GM23338 (cell line): Measurements from ENCODE around the gene GRK5. TPM values are rescaled to one million over a fixed set of nuclear protein-coding genes. Genes with fewer than 3 reads are reported as not detected.

Experiments used
- ATAC-seq: fragments of 200-7000 bp; cut with Tn5 transposase; 3 replicates; pipeline ENCODE4 v1.9.1; 2020
- DNase-seq: peaks from one replicate; pipeline ENCODE4 v3.0.0-alpha.2; 2015; ENCODE audit warnings: low spot score
- H2AFZ ChIP-seq: fragments of 200-600 bp; sonication (generic); 2 replicates; pipeline ENCODE4 v1.8.0; 2016; ENCODE audit warnings: antibody characterized with exemption, mild to moderate bottlenecking, moderate library complexity
- H3F3A ChIP-seq: fragments of 200-600 bp; sonication (generic); replicated peaks from 2 replicates; pipeline ENCODE4 v1.8.0; 2017; ENCODE audit warnings: antibody characterized with exemption, mixed run types, low read depth
- H3K27ac ChIP-seq: fragments of 200-600 bp; sonication (generic); 2 replicates; pipeline ENCODE4 v1.6.1; 2016; ENCODE audit warnings: low read depth
- H3K27me3 ChIP-seq: fragments of 200-600 bp; sonication (generic); 2 replicates; pipeline ENCODE4 v1.8.0; 2016; ENCODE audit warnings: mild to moderate bottlenecking, mixed run types, moderate library complexity; ENCODE audit not compliant: insufficient read depth
- H3K36me3 ChIP-seq: fragments of 200-600 bp; sonication (generic); 2 replicates; pipeline ENCODE4 v1.8.0; 2016; ENCODE audit warnings: mild to moderate bottlenecking; ENCODE audit not compliant: insufficient read depth
- H3K4me1 ChIP-seq: fragments of 200-600 bp; sonication (generic); 2 replicates; pipeline ENCODE4 v1.8.0; 2016; ENCODE audit warnings: mild to moderate bottlenecking, moderate library complexity; ENCODE audit not compliant: insufficient read depth
- H3K4me2 ChIP-seq: fragments of 200-600 bp; sonication (generic); 2 replicates; pipeline ENCODE4 v1.7.1; 2017; ENCODE audit warnings: mixed run types
- H3K4me3 ChIP-seq: fragments of 200-600 bp; sonication (generic); 2 replicates; pipeline ENCODE4 v1.6.1; 2016; ENCODE audit warnings: mixed run types
- H3K79me2 ChIP-seq: fragments of 200-600 bp; sonication (generic); replicated peaks from 2 replicates; pipeline ENCODE4 v1.8.0; 2017; ENCODE audit warnings: mild to moderate bottlenecking; ENCODE audit not compliant: insufficient read depth
- H3K9me2 ChIP-seq: fragments of 200-600 bp; sonication (generic); 2 replicates; pipeline ENCODE4 v1.8.0; 2017; ENCODE audit not compliant: insufficient read depth
- H4K20me1 ChIP-seq: fragments of 200-600 bp; sonication (generic); replicated peaks from 2 replicates; pipeline ENCODE4 v1.8.0; 2017; ENCODE audit warnings: mild to moderate bottlenecking; ENCODE audit not compliant: insufficient read depth
- H3K27ac Mint-ChIP-seq: 2 replicates; pipeline ENCODE4 v1.8.0; 2020; ENCODE audit warnings: inconsistent platforms, mild to moderate bottlenecking, moderate library complexity, mixed read lengths
- H3K27me3 Mint-ChIP-seq: 3 replicates; pipeline ENCODE4 v1.8.0; 2022; ENCODE audit warnings: low read depth, mild to moderate bottlenecking, moderate library complexity, mixed read lengths, inconsistent platforms; ENCODE audit not compliant: insufficient read depth, poor library complexity
- H3K36me3 Mint-ChIP-seq: 3 replicates; pipeline ENCODE4 v1.8.0; 2021; ENCODE audit warnings: low read depth, mild to moderate bottlenecking, inconsistent platforms, moderate library complexity, mixed read lengths
- H3K4me1 Mint-ChIP-seq: 3 replicates; pipeline ENCODE4 v1.8.0; 2020; ENCODE audit warnings: mild to moderate bottlenecking, inconsistent platforms, mixed read lengths
- H3K4me3 Mint-ChIP-seq: 3 replicates; pipeline ENCODE4 v1.8.0; 2021; ENCODE audit warnings: moderate library complexity, mild to moderate bottlenecking, inconsistent platforms, mixed read lengths
- H3K9me3 Mint-ChIP-seq: 3 replicates; pipeline ENCODE4 v1.8.0; 2020; ENCODE audit warnings: moderate library complexity, mild to moderate bottlenecking, inconsistent platforms, mixed read lengths
- CREB1 ChIP-seq: fragments of 250-450 bp; sonication (Bioruptor Pico); IDR thresholded peaks from 2 replicates; pipeline ENCODE4 v1.5.0; 2020; ENCODE audit warnings: low read depth, mild to moderate bottlenecking, moderate library complexity
- CTCF ChIP-seq, 2 experiments: fragments of 200-600 bp in 1 of 2; sonication (generic) in 1 of 2; conservative IDR thresholded peaks; 2 replicates each; pipeline versions ENCODE4 v1.5.1 to v1.6.1; 2016 to 2017; ENCODE audit warnings: antibody characterized with exemption in 2 of 2, low read depth in 2 of 2, mild to moderate bottlenecking in 2 of 2, moderate library complexity in 1 of 2
- EZH2 ChIP-seq: fragments of 200-600 bp; sonication (generic); IDR thresholded peaks from one replicate; pipeline ENCODE4 v1.8.0; 2017; ENCODE audit warnings: antibody characterized with exemption, mild to moderate bottlenecking, low read depth; ENCODE audit not compliant: unreplicated experiment
- EZH2phosphoT487 ChIP-seq: fragments of 200-600 bp; sonication (generic); IDR thresholded peaks from one replicate; pipeline ENCODE4 v1.8.1; 2018; ENCODE audit warnings: antibody characterized with exemption; ENCODE audit not compliant: unreplicated experiment
- JUNB ChIP-seq: IDR thresholded peaks from one replicate; pipeline ENCODE4 v1.6.1; 2016; ENCODE audit warnings: antibody characterized with exemption; ENCODE audit not compliant: unreplicated experiment
- NANOG ChIP-seq: IDR thresholded peaks from 2 replicates; pipeline ENCODE4 v1.6.1; 2016; ENCODE audit warnings: antibody characterized with exemption, borderline replicate concordance
- POLR2AphosphoS5 ChIP-seq: IDR thresholded peaks from 2 replicates; pipeline ENCODE4 v1.6.1; 2016; ENCODE audit warnings: antibody characterized with exemption, low read depth
- STAT1 ChIP-seq: IDR thresholded peaks from one replicate; pipeline ENCODE4 v1.6.1; 2016; ENCODE audit warnings: antibody characterized with exemption; ENCODE audit not compliant: unreplicated experiment
- ZNF114 ChIP-seq: fragments of 250-450 bp; sonication (Bioruptor Pico); IDR thresholded peaks from 2 replicates; pipeline ENCODE4 v1.5.0; 2020; ENCODE audit warnings: mild to moderate bottlenecking, moderate library complexity
- ZNF331 ChIP-seq: fragments of 250-450 bp; sonication (Bioruptor Pico); IDR thresholded peaks from 2 replicates; pipeline ENCODE4 v1.5.0; 2020; ENCODE audit warnings: low read depth, mild to moderate bottlenecking, moderate library complexity
- polyA plus RNA-seq: library from polyadenylated mRNA; unstranded; fragments of >200 nt; fragmentation: Nextera tagmentation; extraction: Ambion mirVana; gene quantifications from 2 replicates; pipeline ENCODE4 v1.2.1, GENCODE V29; 2016
- total RNA-seq: library from RNA; depleted of rRNA; stranded (reverse); fragments of >200 nt; shearing (Covaris generic); gene quantifications from 2 replicates; pipeline ENCODE4 v1.2.3, GENCODE V29; 2014
- TF ChIP-seq, protein P1 (sequence below): IDR thresholded peaks from one replicate; pipeline ENCODE4 v1.6.1; 2018; ENCODE audit warnings: antibody characterized with exemption; ENCODE audit not compliant: unreplicated experiment
- TF ChIP-seq, protein P2 (sequence below): IDR thresholded peaks from 2 replicates; pipeline ENCODE4 v1.6.1; 2016; ENCODE audit warnings: antibody characterized with exemption

GRK5 gene
- total and polyA plus RNA-seq, 2 experiments from 2014 or later = 0.53 to 2.0 TPM

DNA sequence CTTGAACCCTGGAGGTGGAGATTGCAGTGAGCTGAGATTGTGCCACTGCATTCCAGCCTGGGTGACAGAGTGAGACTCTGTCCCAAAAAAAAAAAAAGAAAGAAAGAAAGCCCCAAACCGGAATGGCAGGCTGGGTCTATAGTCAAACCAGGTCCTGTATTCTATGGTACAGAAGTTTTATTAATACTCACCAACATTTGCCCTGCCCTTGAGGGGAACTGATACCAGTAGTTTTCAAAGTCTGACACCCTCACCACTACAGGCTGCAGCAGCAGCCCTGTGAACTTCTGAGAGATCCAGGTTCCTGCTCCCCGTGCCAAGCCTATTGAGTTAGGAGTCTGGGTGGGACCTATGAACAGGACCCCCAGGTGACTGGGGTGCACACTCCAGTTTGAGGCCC, 254.6 kb downstream of the GRK5 start:
- Histone ChIP-seq H3K27me3 (no peaks in the 10 kb centered on the region), H4K20me1 (no peaks in the 10 kb centered on the region), H3K4me2 (no peak overlapping the region), H3K4me3 (no peak overlapping the region), H3F3A (no peaks in the 10 kb centered on the region), H2AFZ (no peak overlapping the region), H3K4me1 (no peaks in the 10 kb centered on the region), H3K36me3 (no peaks in the 10 kb centered on the region), H3K79me2 (no peaks in the 10 kb centered on the region), H3K9me2 (no peaks in the 10 kb centered on the region; the same call in 1 of the 2 replicates), H3K27ac (no peak overlapping the region)
- Mint-ChIP-seq H3K9me3 (peaks cover 12% of the 10 kb centered on the region), H3K27ac (no peak overlapping the region), H3K4me1 (no peaks in the 10 kb centered on the region), H3K36me3 (no peaks in the 10 kb centered on the region), H3K27me3 (peaks cover 4% of the 10 kb centered on the region), H3K4me3 (no peak overlapping the region)
- DNase-seq (no peak), ATAC-seq (no peak)
- TF ChIP-seq ZNF331 (CRISPR knock-in tag) (no peak), EZH2phosphoT487 (no peak), POLR2AphosphoS5 (no peak), STAT1 (no peak), CTCF (conservative IDR thresholded peaks at IDR 0.05; ENCODE audit: low read depth in 2 of 2) (no peak)

- Histone ChIP-seq H3K4me1 (no peaks in the 10 kb centered on the region), H3K27me3 (no peaks in the 10 kb centered on the region), H3K4me3 (no peak overlapping the region), H3K9me2 (no peaks in the 10 kb centered on the region; the same call in 1 of the 2 replicates), H3K36me3 (no peaks in the 10 kb centered on the region), H3F3A (no peaks in the 10 kb centered on the region), H3K79me2 (no peaks in the 10 kb centered on the region), H4K20me1 (no peaks in the 10 kb centered on the region), H2AFZ (no peak overlapping the region), H3K27ac (no peak overlapping the region), H3K4me2 (no peak overlapping the region)
- ATAC-seq = no peak
- H3K27me3 Mint-ChIP-seq = peaks cover 4% of the 10 kb centered on the region
- no peaks in the 10 kb centered on the region for H3K36me3 Mint-ChIP-seq
- H3K4me1 Mint-ChIP-seq = no peaks in the 10 kb centered on the region
- H3K4me3 Mint-ChIP-seq = no peak overlapping the region
- peaks cover 12% of the 10 kb centered on the region for H3K9me3 Mint-ChIP-seq
- no peak for DNase-seq
- H3K27ac Mint-ChIP-seq = no peak overlapping the region
- TF ChIP-seq, protein P1, sequence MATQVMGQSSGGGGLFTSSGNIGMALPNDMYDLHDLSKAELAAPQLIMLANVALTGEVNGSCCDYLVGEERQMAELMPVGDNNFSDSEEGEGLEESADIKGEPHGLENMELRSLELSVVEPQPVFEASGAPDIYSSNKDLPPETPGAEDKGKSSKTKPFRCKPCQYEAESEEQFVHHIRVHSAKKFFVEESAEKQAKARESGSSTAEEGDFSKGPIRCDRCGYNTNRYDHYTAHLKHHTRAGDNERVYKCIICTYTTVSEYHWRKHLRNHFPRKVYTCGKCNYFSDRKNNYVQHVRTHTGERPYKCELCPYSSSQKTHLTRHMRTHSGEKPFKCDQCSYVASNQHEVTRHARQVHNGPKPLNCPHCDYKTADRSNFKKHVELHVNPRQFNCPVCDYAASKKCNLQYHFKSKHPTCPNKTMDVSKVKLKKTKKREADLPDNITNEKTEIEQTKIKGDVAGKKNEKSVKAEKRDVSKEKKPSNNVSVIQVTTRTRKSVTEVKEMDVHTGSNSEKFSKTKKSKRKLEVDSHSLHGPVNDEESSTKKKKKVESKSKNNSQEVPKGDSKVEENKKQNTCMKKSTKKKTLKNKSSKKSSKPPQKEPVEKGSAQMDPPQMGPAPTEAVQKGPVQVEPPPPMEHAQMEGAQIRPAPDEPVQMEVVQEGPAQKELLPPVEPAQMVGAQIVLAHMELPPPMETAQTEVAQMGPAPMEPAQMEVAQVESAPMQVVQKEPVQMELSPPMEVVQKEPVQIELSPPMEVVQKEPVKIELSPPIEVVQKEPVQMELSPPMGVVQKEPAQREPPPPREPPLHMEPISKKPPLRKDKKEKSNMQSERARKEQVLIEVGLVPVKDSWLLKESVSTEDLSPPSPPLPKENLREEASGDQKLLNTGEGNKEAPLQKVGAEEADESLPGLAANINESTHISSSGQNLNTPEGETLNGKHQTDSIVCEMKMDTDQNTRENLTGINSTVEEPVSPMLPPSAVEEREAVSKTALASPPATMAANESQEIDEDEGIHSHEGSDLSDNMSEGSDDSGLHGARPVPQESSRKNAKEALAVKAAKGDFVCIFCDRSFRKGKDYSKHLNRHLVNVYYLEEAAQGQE = no peak
- no peak for TF ChIP-seq EZH2phosphoT487
- TF ChIP-seq POLR2AphosphoS5 = no peak
- no peak for TF ChIP-seq ZNF114 (CRISPR knock-in tag)
- no peak for TF ChIP-seq ZNF331 (CRISPR knock-in tag)
- TF ChIP-seq CTCF (conservative IDR thresholded peaks at IDR 0.05; ENCODE audit: low read depth in 2 of 2) = no peak
- no peak for TF ChIP-seq NANOG
- TF ChIP-seq CREB1 (CRISPR knock-in tag) = no peak
- no peak for TF ChIP-seq EZH2
- TF ChIP-seq, protein P2, sequence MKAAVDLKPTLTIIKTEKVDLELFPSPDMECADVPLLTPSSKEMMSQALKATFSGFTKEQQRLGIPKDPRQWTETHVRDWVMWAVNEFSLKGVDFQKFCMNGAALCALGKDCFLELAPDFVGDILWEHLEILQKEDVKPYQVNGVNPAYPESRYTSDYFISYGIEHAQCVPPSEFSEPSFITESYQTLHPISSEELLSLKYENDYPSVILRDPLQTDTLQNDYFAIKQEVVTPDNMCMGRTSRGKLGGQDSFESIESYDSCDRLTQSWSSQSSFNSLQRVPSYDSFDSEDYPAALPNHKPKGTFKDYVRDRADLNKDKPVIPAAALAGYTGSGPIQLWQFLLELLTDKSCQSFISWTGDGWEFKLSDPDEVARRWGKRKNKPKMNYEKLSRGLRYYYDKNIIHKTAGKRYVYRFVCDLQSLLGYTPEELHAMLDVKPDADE = no peak
- no peak for TF ChIP-seq JUNB
Observed at GRCh38 chr10:119462773-119463172, 255.4 kb downstream of the GRK5 start.
